T-helper 2 cell treated with Interferon-gamma antibody and Interleukin-4, amounts not matched to agents 5 μg/mL and 100 μg/mL, for 36 hours (primary cell): ENCODE results near the gene KPNA6.
A peak's percentile ranks its signal among the peaks of the same experiment; 100 is the strongest.

Experiments used
- DNase-seq: peaks from one replicate; pipeline ENCODE4 v3.0.0; 2021; ENCODE audit warnings: low spot score
- H3K27ac Mint-ChIP-seq: one replicate; pipeline ENCODE4 v1.8.0; 2021; ENCODE audit warnings: mild to moderate bottlenecking, mixed read lengths
- H3K27me3 Mint-ChIP-seq: one replicate; pipeline ENCODE4 v1.8.0; 2021; ENCODE audit warnings: low read depth, mixed read lengths
- H3K36me3 Mint-ChIP-seq: one replicate; pipeline ENCODE4 v1.8.0; 2021; ENCODE audit warnings: low read depth, mixed read lengths
- H3K4me1 Mint-ChIP-seq: one replicate; pipeline ENCODE4 v1.8.0; 2021; ENCODE audit warnings: low read depth, mixed read lengths
- H3K4me3 Mint-ChIP-seq: one replicate; pipeline ENCODE4 v1.8.0; 2022; ENCODE audit warnings: mild to moderate bottlenecking, moderate library complexity, mixed read lengths
- H3K9me3 Mint-ChIP-seq: one replicate; pipeline ENCODE4 v1.8.0; 2021; ENCODE audit warnings: mixed read lengths

KPNA6 gene

DNA sequence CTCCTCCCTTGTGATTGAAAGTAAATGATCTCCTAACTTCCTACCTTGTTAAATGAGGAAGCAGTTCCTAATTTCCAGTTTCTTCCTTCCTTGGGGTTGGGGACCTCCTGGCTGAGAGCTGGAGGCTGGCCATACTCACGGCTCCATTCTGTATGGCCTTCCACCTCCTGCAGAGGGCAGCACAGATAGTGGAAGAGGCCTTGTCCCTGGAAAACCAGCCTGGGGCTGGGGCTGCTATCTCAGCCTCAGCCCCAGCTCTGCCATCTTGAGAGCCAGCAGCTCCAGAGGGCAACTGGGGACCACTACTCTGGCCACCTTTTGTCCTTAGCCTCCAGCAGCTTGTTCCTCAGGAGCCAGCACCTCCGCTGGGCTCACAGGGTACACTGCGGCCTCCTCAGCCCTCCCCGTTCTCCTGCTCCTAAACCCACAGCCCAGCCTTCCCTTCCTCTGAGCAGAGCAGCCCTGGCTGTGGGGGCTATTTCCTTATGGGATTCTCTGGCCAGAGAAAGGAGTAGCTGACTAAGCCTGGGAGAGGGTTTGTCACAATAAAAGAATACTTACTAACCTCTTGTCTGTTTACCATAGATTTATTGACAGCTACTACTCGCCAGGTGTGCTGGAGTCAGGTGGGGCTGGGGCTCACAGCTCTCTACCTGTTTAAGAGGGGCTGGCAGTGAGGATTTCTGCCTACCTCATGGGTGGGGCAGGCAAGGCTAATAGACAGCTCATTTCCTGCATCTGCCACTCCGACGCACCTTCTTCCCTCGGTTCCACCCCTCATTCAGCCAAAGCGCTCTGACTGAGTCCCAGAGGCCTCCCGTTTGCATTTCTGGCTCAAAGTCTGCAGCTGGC is 108.0 kb downstream of the KPNA6 start:
- peak overlapping the region; percentile 67 for H3K27ac Mint-ChIP-seq
- DNase-seq, result peak; percentile 47
- H3K27me3 Mint-ChIP-seq, result no peaks in the 10 kb centered on the region
- H3K9me3 Mint-ChIP-seq, result no peaks in the 10 kb centered on the region
- peaks cover 10% of the 10 kb centered on the region for H3K4me1 Mint-ChIP-seq
- no peak overlapping the region for H3K4me3 Mint-ChIP-seq
- H3K36me3 Mint-ChIP-seq, result peaks cover 8% of the 10 kb centered on the region

DNA sequence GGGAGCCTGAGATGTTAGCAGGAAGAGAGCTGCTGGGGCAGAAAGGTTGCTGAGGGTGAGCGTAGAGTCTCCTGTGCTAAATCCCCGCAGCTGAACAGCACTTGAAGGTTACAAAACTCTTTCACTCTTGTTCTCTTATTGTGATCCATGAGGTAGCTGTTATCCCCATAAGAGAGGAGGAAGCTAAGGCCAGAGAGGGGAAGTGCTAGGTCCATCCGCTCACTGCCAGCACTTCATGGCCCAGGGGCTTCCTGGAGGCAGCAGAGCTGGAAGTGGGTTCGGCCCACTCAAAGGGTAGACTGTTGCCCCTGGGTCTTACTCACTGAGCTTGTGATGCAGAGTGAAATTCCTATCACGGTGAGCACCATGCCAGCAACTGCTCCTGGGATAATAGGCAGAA is 108.7 kb downstream of the KPNA6 start:
- Mint-ChIP-seq H3K9me3 (no peaks in the 10 kb centered on the region), H3K4me1 (peaks cover 16% of the 10 kb centered on the region), H3K27me3 (no peaks in the 10 kb centered on the region), H3K27ac (no peak overlapping the region), H3K36me3 (peaks cover 11% of the 10 kb centered on the region), H3K4me3 (no peak overlapping the region)
- DNase-seq, result no peak

DNA sequence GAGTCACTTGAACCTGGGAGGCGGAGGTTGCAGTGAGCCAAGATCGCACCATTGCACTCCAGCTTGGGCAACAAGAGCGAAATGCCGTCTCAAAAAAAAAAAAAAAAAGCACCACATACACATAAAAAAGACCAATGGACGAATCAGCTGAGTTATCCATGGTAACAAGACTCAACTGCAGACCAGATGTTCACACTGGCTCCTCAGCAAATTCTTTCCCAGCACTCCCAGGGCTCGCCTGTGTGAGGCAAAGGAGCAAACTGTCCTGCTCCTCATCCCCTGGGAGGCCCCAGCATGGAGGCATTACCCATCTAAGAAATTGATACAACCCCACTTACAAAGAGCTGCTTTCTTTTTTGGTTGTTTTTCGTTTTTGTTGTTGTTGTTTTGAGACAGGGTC is 111.2 kb downstream of the KPNA6 start:
- Mint-ChIP-seq H3K4me3 (no peak overlapping the region), H3K9me3 (no peaks in the 10 kb centered on the region), H3K4me1 (peaks cover 18% of the 10 kb centered on the region), H3K36me3 (peaks cover 19% of the 10 kb centered on the region), H3K27me3 (no peaks in the 10 kb centered on the region), H3K27ac (no peak overlapping the region)
- no peak for DNase-seq

DNA sequence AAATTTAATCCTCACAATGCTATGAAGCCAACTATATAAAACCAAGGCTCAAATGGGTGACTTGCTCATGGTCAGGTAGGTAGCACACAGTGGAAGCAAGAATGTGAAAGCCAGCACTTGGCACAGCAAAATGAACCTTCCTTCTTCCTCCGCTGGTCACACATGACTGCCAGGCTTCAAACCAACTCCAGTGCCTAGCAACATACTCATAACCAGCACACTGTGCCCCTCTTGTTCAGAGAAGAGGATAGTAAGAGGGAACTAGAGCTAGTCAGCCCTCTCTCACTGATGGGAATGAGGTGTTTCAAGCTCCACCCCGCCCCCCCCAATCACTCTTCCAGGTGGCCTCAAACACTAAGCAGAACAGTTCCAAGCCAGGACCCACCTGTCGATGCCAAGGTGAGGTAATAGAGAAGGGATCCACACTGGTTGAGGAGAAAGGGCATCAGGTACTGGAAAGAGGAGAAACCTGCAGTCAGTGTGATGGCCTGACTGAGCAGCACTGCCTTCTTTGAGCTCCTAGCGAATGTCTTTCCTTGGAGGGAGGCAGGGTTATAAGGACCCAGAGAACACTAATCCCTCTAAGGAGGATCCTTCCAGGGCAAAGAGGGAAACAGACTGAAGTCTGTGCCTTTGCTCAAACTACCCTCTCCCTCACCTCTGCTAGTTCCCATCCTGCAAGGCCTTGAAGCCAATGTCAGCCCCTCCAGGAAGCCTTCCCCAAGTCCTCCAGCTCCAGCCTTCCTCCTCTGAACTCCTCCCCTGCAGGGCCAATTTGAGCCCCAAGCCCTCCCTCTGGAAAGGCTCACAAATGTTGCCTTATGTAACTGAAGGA is 113.1 kb downstream of the KPNA6 start:
- Mint-ChIP-seq H3K27me3 (no peaks in the 10 kb centered on the region), H3K9me3 (no peaks in the 10 kb centered on the region), H3K36me3 (peaks cover 27% of the 10 kb centered on the region), H3K4me1 (peaks cover 21% of the 10 kb centered on the region), H3K27ac (peak overlapping the region; percentile 96), H3K4me3 (peak overlapping the region; percentile 96)
- DNase-seq, result no peak

DNA sequence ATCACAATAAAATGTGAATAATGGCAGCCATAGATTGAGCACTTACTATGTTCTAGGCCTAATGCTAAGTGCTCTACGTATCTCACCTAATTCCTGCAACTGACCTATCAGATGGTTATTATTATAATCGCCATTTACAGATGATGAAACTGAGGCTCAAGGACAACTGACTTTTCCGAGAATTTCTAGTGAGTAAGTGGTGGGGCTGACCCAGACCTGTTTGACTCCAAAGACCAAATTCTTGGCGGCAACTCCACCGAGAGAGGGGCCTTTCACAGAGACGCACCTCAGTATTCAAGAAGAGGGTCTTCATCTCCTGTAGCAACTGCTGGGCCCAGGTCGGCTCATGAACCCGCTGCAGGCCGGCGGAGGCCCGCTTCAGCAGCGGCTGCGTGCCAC is 113.7 kb downstream of the KPNA6 start:
- H3K27me3 Mint-ChIP-seq, result no peaks in the 10 kb centered on the region
- no peak for DNase-seq
- peaks cover 15% of the 10 kb centered on the region for H3K4me1 Mint-ChIP-seq
- H3K27ac Mint-ChIP-seq, result peak overlapping the region; percentile 96
- H3K4me3 Mint-ChIP-seq, result peak overlapping the region; percentile 96
- H3K36me3 Mint-ChIP-seq, result peaks cover 27% of the 10 kb centered on the region
- no peaks in the 10 kb centered on the region for H3K9me3 Mint-ChIP-seq

DNA sequence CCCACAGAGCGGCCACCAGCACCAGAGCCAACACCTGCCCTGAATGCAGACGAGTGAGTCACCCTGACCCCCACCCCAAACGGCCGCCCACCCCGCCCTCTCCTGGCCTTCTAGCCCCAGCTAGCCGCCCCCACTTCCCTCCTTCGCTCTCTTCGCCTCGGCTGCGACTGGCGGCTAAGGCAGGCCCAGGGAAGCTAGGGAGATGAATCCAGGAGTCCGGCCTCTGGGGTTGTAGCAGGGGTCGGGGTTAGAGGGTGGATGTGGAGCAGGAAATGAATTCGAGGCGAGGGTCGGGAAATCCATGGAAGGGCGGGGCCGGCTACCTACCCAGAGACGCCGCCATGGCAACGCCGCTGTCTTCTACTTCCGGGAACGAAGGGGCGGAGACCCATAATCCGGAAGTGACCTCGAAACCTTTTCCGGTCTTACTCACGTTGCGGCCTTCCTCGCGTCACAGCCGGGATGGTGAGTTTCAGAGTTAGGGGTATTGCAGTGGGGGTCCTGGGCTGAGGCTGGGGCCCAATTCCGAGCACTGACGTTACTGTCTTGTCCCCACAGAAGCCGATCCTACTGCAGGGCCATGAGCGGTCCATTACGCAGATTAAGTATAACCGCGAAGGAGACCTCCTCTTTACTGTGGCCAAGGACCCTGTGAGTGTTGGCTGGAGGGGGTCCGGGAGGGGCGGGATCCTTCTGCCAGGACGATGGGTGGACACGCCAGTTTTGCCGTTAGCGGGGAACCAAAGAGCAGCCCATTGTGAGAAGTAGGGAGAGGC is 114.3 kb downstream of the KPNA6 start, which contains the start of the genes EIF3I and TMEM234:
EIF3I (plus strand) TSS at position 428 of the 776 bp plus-strand sequence; CDS start at position 463, 35 bp downstream.
TMEM234 (minus strand) TSS at position 374 of the 776 bp plus-strand sequence; CDS start at position 343, 31 bp downstream.
- DNase-seq, result peak; percentile 90
- peaks cover 14% of the 10 kb centered on the region for H3K4me1 Mint-ChIP-seq
- peaks cover 27% of the 10 kb centered on the region for H3K36me3 Mint-ChIP-seq
- H3K27me3 Mint-ChIP-seq, result no peaks in the 10 kb centered on the region
- H3K9me3 Mint-ChIP-seq, result no peaks in the 10 kb centered on the region
- H3K4me3 Mint-ChIP-seq, result peak within 1 kb of the TSS; percentile 96
- peak within 1 kb of the TSS; percentile 96 for H3K27ac Mint-ChIP-seq

DNA sequence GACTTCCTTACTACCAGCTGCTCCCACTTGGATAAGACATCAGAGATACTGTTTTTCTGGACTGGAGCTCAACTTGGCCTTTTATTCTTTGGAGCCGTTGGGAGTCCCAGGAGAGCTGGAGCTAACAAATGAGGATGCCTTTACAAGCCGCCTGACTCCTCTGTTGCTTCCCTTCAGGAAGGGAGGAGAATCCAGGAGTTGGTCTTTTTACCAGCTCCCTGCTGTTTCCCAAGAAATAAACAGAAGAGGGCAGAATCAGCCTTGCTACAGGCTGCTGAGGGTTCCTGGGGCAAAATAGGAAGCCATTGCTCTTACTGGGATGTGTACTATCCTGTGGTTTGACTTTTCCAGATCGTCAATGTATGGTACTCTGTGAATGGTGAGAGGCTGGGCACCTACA is 115.8 kb downstream of the KPNA6 start:
- peaks cover 16% of the 10 kb centered on the region for H3K4me1 Mint-ChIP-seq
- H3K9me3 Mint-ChIP-seq, result no peaks in the 10 kb centered on the region
- H3K27ac Mint-ChIP-seq, result peak overlapping the region; percentile 96
- peak overlapping the region; percentile 96 for H3K4me3 Mint-ChIP-seq
- no peak for DNase-seq
- H3K27me3 Mint-ChIP-seq, result no peaks in the 10 kb centered on the region
- H3K36me3 Mint-ChIP-seq, result peaks cover 39% of the 10 kb centered on the region

DNA sequence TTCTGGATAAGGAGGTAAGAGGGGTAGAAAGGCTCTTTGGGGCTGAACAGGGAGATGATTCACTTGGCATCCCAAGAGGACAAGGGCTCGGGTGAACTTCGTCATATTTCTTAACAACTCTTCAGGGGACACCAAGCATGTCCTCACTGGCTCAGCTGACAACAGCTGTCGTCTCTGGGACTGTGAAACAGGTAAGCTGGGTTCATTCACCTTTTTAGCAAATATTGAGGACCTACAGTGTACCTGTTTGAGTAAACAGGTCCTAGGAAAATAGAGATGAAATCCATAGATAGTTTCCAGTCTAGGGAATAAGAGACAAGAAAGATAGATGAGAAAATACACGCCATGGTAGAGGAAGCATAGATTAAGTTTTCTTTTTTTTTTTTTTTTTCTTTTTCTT is 116.4 kb downstream of the KPNA6 start:
- Mint-ChIP-seq H3K9me3 (no peaks in the 10 kb centered on the region), H3K36me3 (peaks cover 44% of the 10 kb centered on the region), H3K4me1 (peaks cover 16% of the 10 kb centered on the region), H3K27me3 (no peaks in the 10 kb centered on the region), H3K27ac (peak overlapping the region; percentile 71), H3K4me3 (peak overlapping the region; percentile 71)
- DNase-seq, result no peak
